ENCODE measurements around the gene KIF21B. TPM values are rescaled to one million over a fixed set of nuclear protein-coding genes. Genes with fewer than 3 reads are reported as not detected.

The KIF21B gene
- total RNA-seq, 1 experiment from 2014 or later, result 0.66 TPM

GRCh38 chr1:201051399-201051798, 27.9 kb upstream of the KIF21B start:
- Histone ChIP-seq H2AFZ (ENCODE audit: low read length) (no peak overlapping the region), H4K20me1 (ENCODE audit: low read length) (no peaks in the 10 kb centered on the region), H3K9ac (ENCODE audit: low read length) (no peak overlapping the region), H3K27me3 (ENCODE audit: low read length) (peaks cover 93% of the 10 kb centered on the region), H3K4me1 (ENCODE audit: insufficient read depth, low read length) (no peaks in the 10 kb centered on the region), H3K27ac (ENCODE audit: low read length) (no peak overlapping the region), H3K4me2 (ENCODE audit: low read length) (no peak overlapping the region), H3F3A (ENCODE audit: low read length, unreplicated experiment) (no peaks in the 10 kb centered on the region), H3K9me2 (replicated peaks; ENCODE audit: low read length) (no peaks in the 10 kb centered on the region), H3K79me2 (ENCODE audit: low read length) (no peaks in the 10 kb centered on the region), H3K36me3 (ENCODE audit: low read depth, low read length) (no peaks in the 10 kb centered on the region), H3K4me3 (ENCODE audit: low read length) (no peak overlapping the region), H3K9me3 (ENCODE audit: low read length) (no peaks in the 10 kb centered on the region)
- ChIA-PET CTCF (no interaction called here), POLR2A (ENCODE audit: unreplicated experiment) (no interaction called here)
- no TSS peak for BruUV-seq (replicated peaks)
- ATAC-seq, result no peak
- intact Hi-C loops (cut with micrococcal nuclease), result no loop called here
- no peak for TF ChIP-seq EZH2phosphoT487 (IDR thresholded peaks at IDR 0.05; ENCODE audit: borderline replicate concordance, low read length)
- TF ChIP-seq EZH2 (IDR thresholded peaks at IDR 0.05; ENCODE audit: low read length, unreplicated experiment), result no peak
- TF ChIP-seq CTCF (conservative IDR thresholded peaks at IDR 0.05; ENCODE audit: low read depth, low read length), result no peak
- DNase-seq, result no peak

GRCh38 chr1:201050515-201051277, 27.2 kb upstream of the KIF21B start:
- H3K9me2 ChIP-seq (replicated peaks; ENCODE audit: low read length), result no peaks in the 10 kb centered on the region
- ATAC-seq, result no peak
- no peak overlapping the region for H2AFZ ChIP-seq (ENCODE audit: low read length)
- H3K9me3 ChIP-seq (ENCODE audit: low read length), result no peaks in the 10 kb centered on the region
- H3K27me3 ChIP-seq (ENCODE audit: low read length), result peaks cover 86% of the 10 kb centered on the region
- no peaks in the 10 kb centered on the region for H3K79me2 ChIP-seq (ENCODE audit: low read length)
- no peaks in the 10 kb centered on the region for H4K20me1 ChIP-seq (ENCODE audit: low read length)
- POLR2A ChIA-PET (ENCODE audit: unreplicated experiment), result no interaction called here
- no peak for DNase-seq
- no peaks in the 10 kb centered on the region for H3K4me1 ChIP-seq (ENCODE audit: insufficient read depth, low read length)
- CTCF ChIA-PET, result interaction anchor here (0.6 kb wide), 1 partner anchor 29 kb away, joined by 3 read pairs; no protein-coding TSS in a partner anchor
- H3K36me3 ChIP-seq (ENCODE audit: low read depth, low read length), result no peaks in the 10 kb centered on the region
- H3K9ac ChIP-seq (ENCODE audit: low read length), result no peak overlapping the region
- BruUV-seq (replicated peaks), result no TSS peak
- TF ChIP-seq EZH2phosphoT487 (IDR thresholded peaks at IDR 0.05; ENCODE audit: borderline replicate concordance, low read length) (no peak), EZH2 (IDR thresholded peaks at IDR 0.05; ENCODE audit: low read length, unreplicated experiment) (no peak), CTCF (conservative IDR thresholded peaks at IDR 0.05; ENCODE audit: low read depth, low read length) (no peak)
- no peak overlapping the region for H3K4me3 ChIP-seq (ENCODE audit: low read length)
- H3K4me2 ChIP-seq (ENCODE audit: low read length), result no peak overlapping the region
- intact Hi-C loops (cut with micrococcal nuclease), result no loop called here
- H3K27ac ChIP-seq (ENCODE audit: low read length), result no peak overlapping the region
- no peaks in the 10 kb centered on the region for H3F3A ChIP-seq (ENCODE audit: low read length, unreplicated experiment)

- no peaks in the 10 kb centered on the region for H3K9me3 ChIP-seq (ENCODE audit: low read length)
- H3K9me2 ChIP-seq (replicated peaks; ENCODE audit: low read length), result no peaks in the 10 kb centered on the region
- H2AFZ ChIP-seq (ENCODE audit: low read length), result no peak overlapping the region
- no peaks in the 10 kb centered on the region for H3K36me3 ChIP-seq (ENCODE audit: low read depth, low read length)
- H3K4me1 ChIP-seq (ENCODE audit: insufficient read depth, low read length), result no peaks in the 10 kb centered on the region
- no peak overlapping the region for H3K4me3 ChIP-seq (ENCODE audit: low read length)
- CTCF ChIA-PET, result no interaction called here
- TF ChIP-seq EZH2phosphoT487 (IDR thresholded peaks at IDR 0.05; ENCODE audit: borderline replicate concordance, low read length) (no peak), EZH2 (IDR thresholded peaks at IDR 0.05; ENCODE audit: low read length, unreplicated experiment) (no peak), CTCF (conservative IDR thresholded peaks at IDR 0.05; ENCODE audit: low read depth, low read length) (no peak)
- POLR2A ChIA-PET (ENCODE audit: unreplicated experiment), result no interaction called here
- no peak overlapping the region for H3K4me2 ChIP-seq (ENCODE audit: low read length)
- no peak for ATAC-seq
- no peak overlapping the region for H3K27ac ChIP-seq (ENCODE audit: low read length)
- H3F3A ChIP-seq (ENCODE audit: low read length, unreplicated experiment), result no peaks in the 10 kb centered on the region
- intact Hi-C loops (cut with micrococcal nuclease), result loop anchor here (10.0 kb wide), 1 partner anchor 185 kb away; no protein-coding TSS in a partner anchor
- DNase-seq, result no peak
- no peaks in the 10 kb centered on the region for H3K79me2 ChIP-seq (ENCODE audit: low read length)
- no peak overlapping the region for H3K9ac ChIP-seq (ENCODE audit: low read length)
- no peaks in the 10 kb centered on the region for H4K20me1 ChIP-seq (ENCODE audit: low read length)
- peaks cover 74% of the 10 kb centered on the region for H3K27me3 ChIP-seq (ENCODE audit: low read length)
- no TSS peak for BruUV-seq (replicated peaks)
These were observed 25.8 kb upstream of the KIF21B start for GRCh38 chr1:201049248-201049831.

Measured in PC-3 (cell line).